Common myeloid progenitor, CD34-positive (primary cell): Measurements from ENCODE around the gene FSTL3.

Experiments used
- CTCF ChIA-PET: fragments of 350-600 bp; sonication (Branson Sonifier 250); formaldehyde crosslinking; loops from one replicate; lab custom pipeline; 2021; ENCODE audit warnings: antibody characterized with exemption; lab: Charles Lee
- POLR2A ChIA-PET: fragments of 350-600 bp; sonication (Branson Sonifier 250); formaldehyde crosslinking; loops from one replicate; lab custom pipeline; 2021; ENCODE audit warnings: antibody characterized with exemption; lab: Charles Lee
- DNase-seq, 3 donors: peaks; one replicate each; pipeline versions ENCODE4 v3.0.0 to v3.0.0-alpha.2; 2013
- H3K27ac ChIP-seq, 2 experiments: 1 replicate in 1 of 2; 2 replicates in 1 of 2; pipeline ENCODE4 v1.7.0; 2013; ENCODE audit warnings: inconsistent platforms in 2 of 2, low read length in 2 of 2, mild to moderate bottlenecking in 2 of 2, low read depth in 1 of 2, moderate library complexity in 1 of 2; ENCODE audit not compliant: severe bottlenecking in 2 of 2, insufficient read depth in 1 of 2, poor library complexity in 1 of 2
- H3K27me3 ChIP-seq, 5 experiments: replicated peaks in 2 of 5; 1 replicate in 3 of 5; 2 replicates in 2 of 5; pipeline versions ENCODE4 v1.6.1 to v1.7.0; 2013; ENCODE audit warnings: low read length in 4 of 5, mild to moderate bottlenecking in 2 of 5, moderate library complexity in 2 of 5, inconsistent platforms in 1 of 5; ENCODE audit not compliant: insufficient read depth in 5 of 5, control insufficient read depth in 4 of 5
- H3K36me3 ChIP-seq, 4 experiments: 1 replicate in 2 of 4; 2 replicates in 2 of 4; pipeline versions ENCODE4 v1.6.1 to v1.7.0; 2013; ENCODE audit warnings: low read length in 3 of 4, control low read depth in 1 of 4, mild to moderate bottlenecking in 1 of 4; ENCODE audit not compliant: control insufficient read depth in 4 of 4, insufficient read depth in 4 of 4
- H3K4me1 ChIP-seq, 4 experiments: 1 replicate in 3 of 4; 2 replicates in 1 of 4; pipeline versions ENCODE4 v1.6.1 to v1.7.1; 2013; ENCODE audit warnings: low read length in 3 of 4, mild to moderate bottlenecking in 3 of 4, control low read depth in 1 of 4, inconsistent platforms in 1 of 4, moderate library complexity in 1 of 4; ENCODE audit not compliant: control insufficient read depth in 4 of 4, insufficient read depth in 4 of 4; ENCODE audit errors: control extremely low read depth in 1 of 4
- H3K4me3 ChIP-seq, 7 experiments: 1 replicate in 4 of 7; 2 replicates in 3 of 7; pipeline versions ENCODE4 v1.5.1 to v1.7.0; 2013; ENCODE audit warnings: mild to moderate bottlenecking in 7 of 7, low read length in 6 of 7, moderate library complexity in 6 of 7, inconsistent platforms in 2 of 7, low read depth in 2 of 7, control low read depth in 1 of 7; ENCODE audit not compliant: insufficient read depth in 4 of 7, control insufficient read depth in 1 of 7; ENCODE audit errors: extremely low read depth in 1 of 7
- H3K9me3 ChIP-seq, 5 experiments: 1 replicate in 4 of 5; 2 replicates in 1 of 5; pipeline versions ENCODE4 v1.6.1 to v1.7.1; 2013; ENCODE audit warnings: low read length in 4 of 5, mild to moderate bottlenecking in 2 of 5, inconsistent platforms in 1 of 5, low read depth in 1 of 5, moderate library complexity in 1 of 5; ENCODE audit not compliant: control insufficient read depth in 4 of 5, insufficient read depth in 2 of 5; ENCODE audit errors: control extremely low read depth in 1 of 5
- WGBS: methylation state at CpG from one replicate; pipeline ENCODE4 v1.1.5; 2013; ENCODE audit not compliant: insufficient coverage; 5-methylcytosine and 5-hydroxymethylcytosine counted together

The FSTL3 gene

DNA sequence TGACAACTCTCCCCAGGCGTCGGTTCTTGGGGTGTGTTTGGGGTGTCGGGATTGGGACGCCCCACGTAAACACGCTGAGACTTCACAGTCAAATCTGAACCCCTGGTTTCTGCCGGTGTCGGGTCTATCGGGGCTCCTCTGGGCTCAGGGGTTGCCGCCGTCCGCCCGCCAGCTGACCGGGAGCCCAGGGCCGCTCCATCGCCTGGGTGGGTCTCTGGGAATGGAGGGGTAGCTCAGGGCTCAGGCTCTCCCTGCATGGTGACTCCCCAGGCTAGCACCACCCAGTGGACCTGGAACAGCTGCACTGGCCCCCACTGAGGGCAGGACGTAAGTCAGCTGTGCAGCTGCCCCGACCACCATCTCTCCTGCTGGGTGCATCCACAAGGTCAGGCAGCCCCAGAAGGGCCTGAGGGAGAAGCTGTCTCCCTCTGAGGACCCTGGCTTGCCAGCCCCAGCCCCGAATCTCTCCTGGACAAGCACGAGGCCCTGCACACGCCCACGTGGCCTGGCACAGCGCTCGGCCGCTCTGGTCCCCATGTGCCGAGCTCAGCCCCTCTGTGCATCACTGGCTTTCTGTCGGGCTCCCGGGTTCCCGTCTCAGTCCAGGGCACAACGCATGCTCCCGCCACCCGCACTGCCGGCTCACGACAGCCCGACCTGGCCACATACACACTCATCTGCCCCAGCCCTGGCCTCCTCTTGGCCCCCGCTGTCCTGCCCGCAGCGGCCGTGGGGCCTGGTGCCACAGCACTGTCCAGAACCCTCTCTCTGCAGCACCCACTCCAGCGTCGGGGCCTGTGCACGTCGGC lies 19.2 kb upstream of the FSTL3 start:
- Histone ChIP-seq H3K36me3 (peaks cover 0 to 70% (median 27%) of the 10 kb centered on the region in 4 experiments), H3K4me3 (no peak overlapping the region), H3K27ac (no peak overlapping the region), H3K27me3 (no peaks in the 10 kb centered on the region), H3K4me1 (peaks cover 0 to 36% (median 28%) of the 10 kb centered on the region in 4 experiments), H3K9me3 (no peaks in the 10 kb centered on the region)
- ChIA-PET CTCF (no interaction called here), POLR2A (no interaction called here)
- WGBS = 94% methylated on average over 38 of the region's 43 CpGs
- DNase-seq = no peak

DNA sequence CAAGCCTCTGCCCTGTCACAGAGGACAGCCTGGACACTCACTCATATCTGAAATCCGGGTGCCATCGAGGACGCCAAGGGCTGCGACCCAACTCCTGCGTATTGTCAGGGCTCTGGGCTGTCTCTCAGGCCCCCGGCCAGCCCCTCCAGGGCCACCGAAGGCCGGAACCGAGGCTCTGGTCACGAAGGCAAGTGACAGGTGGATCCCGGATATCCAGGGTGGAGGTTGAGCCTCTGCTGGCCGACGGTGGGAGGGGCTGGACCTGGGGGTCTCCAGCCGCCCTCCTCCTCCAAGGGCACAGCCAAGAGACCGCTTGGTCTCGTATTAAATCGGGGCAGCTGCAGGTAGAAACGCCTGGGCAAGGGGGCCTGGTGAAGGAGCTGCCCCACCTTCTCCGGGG lies 18.6 kb upstream of the FSTL3 start:
- H3K27ac ChIP-seq = no peak overlapping the region
- H3K4me1 ChIP-seq = peaks cover 0 to 39% (median 31%) of the 10 kb centered on the region in 4 experiments
- peaks cover 0 to 63% (median 25%) of the 10 kb centered on the region in 4 experiments for H3K36me3 ChIP-seq

DNA sequence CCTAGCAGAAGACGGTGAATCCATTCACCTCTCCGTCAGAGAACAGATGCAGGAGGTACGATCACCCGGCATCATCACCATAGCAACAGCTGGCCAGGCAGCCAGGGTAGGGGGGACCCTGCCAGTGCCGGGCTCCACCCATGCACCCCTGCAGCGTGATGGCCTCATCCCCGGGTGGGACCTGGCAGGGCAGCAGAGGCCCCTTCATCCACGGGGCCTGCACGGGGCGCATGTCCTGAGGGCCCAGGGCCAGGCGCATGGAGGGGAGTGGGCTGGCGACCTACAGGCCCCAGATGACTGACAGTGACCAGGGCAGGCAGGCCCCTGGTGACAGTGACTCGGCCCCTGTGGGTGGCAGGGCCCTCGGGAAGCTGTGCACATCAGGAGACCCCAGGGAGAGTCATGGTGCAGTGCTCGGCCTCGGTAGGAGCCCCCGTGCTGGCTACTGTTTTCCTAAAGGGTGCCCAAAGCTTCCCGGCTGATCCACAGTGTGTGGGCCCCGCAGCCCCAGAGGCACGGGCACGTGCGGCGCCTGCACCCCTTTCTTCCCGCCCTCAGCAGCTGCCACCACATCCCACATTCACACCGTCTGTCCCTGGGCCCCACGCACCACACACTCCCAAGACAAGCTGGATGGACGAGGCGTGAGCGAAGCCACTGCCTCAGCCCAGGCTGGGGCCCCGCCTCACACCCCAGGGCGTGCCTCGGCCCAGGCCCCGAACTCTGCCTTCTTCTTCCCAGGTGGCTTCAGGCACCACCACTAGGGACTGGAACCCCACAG lies 17.9 kb upstream of the FSTL3 start:
- no peak overlapping the region for H3K4me3 ChIP-seq
- ChIA-PET CTCF (no interaction called here), POLR2A (no interaction called here)
- peak overlapping the region in 1 of 2 experiments; percentile 43 for H3K27ac ChIP-seq
- WGBS = 96% methylated on average over 33 of the region's 33 CpGs
- H3K27me3 ChIP-seq = no peaks in the 10 kb centered on the region
- no peak for DNase-seq
- peaks cover 0 to 57% (median 22%) of the 10 kb centered on the region in 4 experiments for H3K36me3 ChIP-seq
- H3K4me1 ChIP-seq = peaks cover 0 to 39% (median 31%) of the 10 kb centered on the region in 4 experiments
- no peaks in the 10 kb centered on the region for H3K9me3 ChIP-seq

More for the DNA sequence above, 18.6 kb upstream of the FSTL3 start:
- no peaks in the 10 kb centered on the region for H3K27me3 ChIP-seq
- WGBS = 91% methylated on average over 16 of the region's 19 CpGs
- ChIA-PET POLR2A (no interaction called here), CTCF (no interaction called here)
- H3K9me3 ChIP-seq = no peaks in the 10 kb centered on the region
- DNase-seq = no peak
- H3K4me3 ChIP-seq = no peak overlapping the region

DNA sequence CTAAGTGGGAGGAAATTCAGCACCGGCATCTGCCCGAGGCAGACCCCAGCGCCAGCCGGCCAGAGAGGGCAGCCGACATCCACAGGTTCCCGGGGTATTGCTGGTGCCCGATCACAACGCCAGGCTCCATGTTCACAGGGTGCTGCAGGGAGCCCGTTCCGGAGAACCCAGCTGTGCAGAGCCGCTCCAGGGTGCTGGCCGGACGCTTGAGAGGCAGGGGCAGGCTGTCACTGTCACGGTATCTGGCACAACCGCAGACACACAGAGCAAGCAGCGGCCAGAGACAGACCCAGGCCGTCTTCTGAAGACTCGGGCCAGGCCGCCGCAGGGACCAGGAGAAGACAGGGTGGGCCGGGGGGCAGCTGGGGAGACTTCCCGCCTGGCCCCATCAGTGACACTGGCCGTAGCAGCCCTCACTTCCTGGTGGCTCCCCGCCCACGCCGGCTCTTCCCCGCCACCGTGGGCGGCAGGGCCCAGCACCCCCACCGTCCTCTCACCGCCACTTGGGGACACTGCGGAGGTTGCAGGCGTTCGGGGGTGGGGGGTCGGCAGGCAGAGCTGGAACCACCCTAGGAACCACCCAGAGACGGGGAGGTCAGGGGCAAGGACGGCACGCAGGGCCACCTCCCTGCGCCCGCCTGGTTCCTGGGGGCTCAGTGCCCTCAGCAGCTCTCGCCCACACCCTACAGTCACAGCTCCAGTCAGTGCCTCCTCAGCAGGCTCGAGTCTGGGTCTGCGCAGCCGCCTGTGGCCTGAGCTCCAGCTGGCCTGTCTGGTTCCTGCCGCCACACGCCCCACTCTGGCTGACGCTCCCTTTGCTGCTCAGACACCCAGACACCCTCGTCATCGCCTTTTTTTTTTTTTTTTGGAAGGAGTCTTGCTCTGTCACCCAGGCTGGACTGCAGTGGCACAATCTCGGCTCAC lies 17.0 kb upstream of the FSTL3 start:
- ChIA-PET POLR2A (no interaction called here), CTCF (interaction anchor here (1.9 kb wide), 1 partner anchor 78 kb away, joined by 5 read pairs; no protein-coding TSS in a partner anchor)
- no peak overlapping the region for H3K27ac ChIP-seq
- WGBS = 90% methylated on average over 46 of the region's 50 CpGs
- peak in 1 of 3 donors; percentile 31 for DNase-seq
- no peaks in the 10 kb centered on the region for H3K27me3 ChIP-seq
- H3K36me3 ChIP-seq = peaks cover 0 to 48% (median 17%) of the 10 kb centered on the region in 4 experiments
- H3K4me1 ChIP-seq = peaks cover 0 to 47% (median 38%) of the 10 kb centered on the region in 4 experiments
- no peak overlapping the region for H3K4me3 ChIP-seq
- H3K9me3 ChIP-seq = no peaks in the 10 kb centered on the region

DNA sequence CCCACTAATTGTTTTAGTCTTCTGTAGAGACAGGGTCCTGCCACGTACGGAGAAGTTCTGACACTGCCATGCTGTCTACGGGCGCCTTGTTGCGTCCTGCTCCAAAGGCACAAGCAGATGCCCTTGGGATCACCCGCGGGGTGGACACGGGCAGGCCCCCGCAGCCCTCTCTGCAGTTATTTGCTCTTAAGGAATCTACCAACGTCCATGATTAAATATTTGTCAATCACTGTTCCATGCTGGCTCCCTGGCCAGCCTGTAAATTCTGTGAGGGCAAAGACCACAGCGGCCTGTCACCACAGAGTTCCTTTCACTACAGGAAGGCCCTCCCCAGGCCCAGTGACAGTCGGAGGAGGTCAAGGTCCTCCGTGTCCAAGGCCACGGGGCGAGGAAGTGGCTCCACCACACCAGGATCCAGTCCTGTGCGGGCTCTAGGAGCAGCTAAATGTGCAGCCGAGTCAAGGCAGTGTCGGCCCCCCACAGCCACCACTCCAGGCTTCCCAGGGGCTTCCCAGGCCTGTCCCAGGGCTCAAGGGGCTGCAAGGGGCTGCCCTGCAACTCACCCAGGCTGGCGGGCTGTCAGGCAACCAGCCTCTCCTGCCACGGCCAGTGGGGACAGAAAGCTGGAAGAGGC lies 15.3 kb upstream of the FSTL3 start:
- 34% methylated on average over 16 of the region's 20 CpGs for WGBS

More for the DNA sequence above, 15.3 kb upstream of the FSTL3 start:
- DNase-seq = no peak
- Histone ChIP-seq H3K9me3 (no peaks in the 10 kb centered on the region), H3K36me3 (peaks cover 0 to 37% (median 10%) of the 10 kb centered on the region in 4 experiments), H3K27ac (peak overlapping the region; percentile 50 to 81), H3K27me3 (no peaks in the 10 kb centered on the region), H3K4me3 (peak overlapping the region in 6 of 7 experiments; percentile 20 to 89 (median 86)), H3K4me1 (peaks cover 0 to 58% (median 44%) of the 10 kb centered on the region in 4 experiments)
- POLR2A ChIA-PET = no interaction called here
- CTCF ChIA-PET = interaction anchor here (0.9 to 1.9 kb wide), 4 partner anchors 14 to 77 kb away, joined by 3 to 5 read pairs (median 4); no protein-coding TSS in a partner anchor
